ENCODE data around the gene LY86.

DNA sequence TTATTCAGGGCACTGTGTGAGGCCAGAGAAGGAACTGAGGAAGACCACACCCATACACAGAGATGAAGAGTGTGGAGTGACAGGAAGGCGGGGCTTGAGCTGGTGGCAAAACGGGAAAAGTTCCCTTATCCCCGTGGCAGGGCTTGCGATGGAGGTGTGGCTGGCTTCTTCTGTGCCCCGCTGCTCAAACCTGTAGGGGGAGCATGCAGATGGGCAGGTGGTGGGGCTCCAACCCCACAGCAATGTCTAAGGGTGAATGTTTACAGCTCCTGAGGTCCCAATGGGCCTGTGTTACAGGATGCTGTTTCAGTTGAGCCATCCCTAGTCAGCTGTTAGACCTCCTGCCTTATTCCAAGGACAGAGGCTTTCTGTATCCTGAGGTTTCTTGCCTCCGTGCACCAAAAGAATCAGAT is 105.9 kb downstream of the LY86 start:
- TF ChIP-seq, protein P1, sequence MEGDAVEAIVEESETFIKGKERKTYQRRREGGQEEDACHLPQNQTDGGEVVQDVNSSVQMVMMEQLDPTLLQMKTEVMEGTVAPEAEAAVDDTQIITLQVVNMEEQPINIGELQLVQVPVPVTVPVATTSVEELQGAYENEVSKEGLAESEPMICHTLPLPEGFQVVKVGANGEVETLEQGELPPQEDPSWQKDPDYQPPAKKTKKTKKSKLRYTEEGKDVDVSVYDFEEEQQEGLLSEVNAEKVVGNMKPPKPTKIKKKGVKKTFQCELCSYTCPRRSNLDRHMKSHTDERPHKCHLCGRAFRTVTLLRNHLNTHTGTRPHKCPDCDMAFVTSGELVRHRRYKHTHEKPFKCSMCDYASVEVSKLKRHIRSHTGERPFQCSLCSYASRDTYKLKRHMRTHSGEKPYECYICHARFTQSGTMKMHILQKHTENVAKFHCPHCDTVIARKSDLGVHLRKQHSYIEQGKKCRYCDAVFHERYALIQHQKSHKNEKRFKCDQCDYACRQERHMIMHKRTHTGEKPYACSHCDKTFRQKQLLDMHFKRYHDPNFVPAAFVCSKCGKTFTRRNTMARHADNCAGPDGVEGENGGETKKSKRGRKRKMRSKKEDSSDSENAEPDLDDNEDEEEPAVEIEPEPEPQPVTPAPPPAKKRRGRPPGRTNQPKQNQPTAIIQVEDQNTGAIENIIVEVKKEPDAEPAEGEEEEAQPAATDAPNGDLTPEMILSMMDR (IDR thresholded peaks at IDR 0.05), result no peak
- TF ChIP-seq POLR2A (IDR thresholded peaks at IDR 0.05), result no peak
- TF ChIP-seq EP300 (IDR thresholded peaks at IDR 0.05), result no peak
